ENCODE data around the gene CNN3.

CNN3 gene

DNA sequence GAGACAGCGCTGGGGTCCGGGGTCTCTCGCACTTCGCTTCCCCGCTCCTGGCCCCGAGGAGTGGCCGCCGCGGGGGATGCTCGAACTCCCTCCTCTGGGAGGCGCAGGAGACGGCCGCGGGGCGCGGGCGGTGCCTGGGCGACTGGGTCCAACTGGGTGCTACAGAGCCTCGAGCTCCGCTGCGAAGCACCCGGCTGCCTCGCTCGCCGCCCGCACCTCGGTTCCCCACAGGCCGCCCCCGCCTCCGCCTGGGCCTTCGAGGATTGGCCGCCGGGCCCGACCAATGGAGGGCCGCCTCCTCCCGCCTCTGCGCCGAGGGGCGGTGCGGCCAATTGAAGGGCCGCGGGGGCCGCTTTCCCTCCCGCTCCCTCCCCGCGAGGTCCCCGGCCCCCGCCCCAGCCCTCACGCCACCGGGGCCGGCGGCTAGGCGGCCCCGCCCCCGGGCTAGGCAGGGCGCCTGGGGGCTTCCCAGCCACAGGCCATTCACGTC is at the start of gene CNN3:
TSS of gene CNN3 (minus strand) at position 196 of the 490 bp plus-strand sequence. CDS start 216 bp downstream, outside the sequence.
- DNase-seq = peak; percentile 54

- no peak for DNase-seq
These were observed 47.9 kb upstream of the CNN3 start for GRCh38 chr1:94974824-94975223.

GRCh38 chr1:94974241-94974640 is 47.3 kb upstream of the CNN3 start:
- no peak for DNase-seq

- DNase-seq = no peak
These were observed 46.5 kb upstream of the CNN3 start for GRCh38 chr1:94973309-94973922.

DNA sequence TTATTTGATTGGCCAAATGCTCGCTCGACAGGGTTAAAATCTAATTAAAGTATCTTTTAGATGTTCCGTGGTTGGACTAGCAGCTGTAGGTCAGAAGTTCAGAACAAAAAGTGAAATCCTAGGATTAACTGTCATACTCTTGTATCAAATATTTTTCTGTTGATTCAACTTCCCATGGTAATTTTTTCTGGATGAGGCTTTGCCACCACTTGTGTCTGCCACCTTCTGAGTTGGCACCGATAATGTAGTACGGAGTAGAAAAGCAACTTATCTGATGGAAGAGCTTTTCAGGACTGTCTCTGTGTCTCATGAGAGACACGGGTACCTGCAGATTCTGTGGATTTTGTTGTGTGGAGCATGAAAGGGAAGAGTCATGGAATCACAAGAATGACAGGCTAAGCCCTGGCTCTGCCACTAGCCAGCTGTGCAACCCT is 44.6 kb upstream of the CNN3 start:
- no peak for DNase-seq

- DNase-seq = no peak
These were observed 43.9 kb upstream of the CNN3 start for GRCh38 chr1:94970783-94971182.

GRCh38 chr1:94969137-94969536 is 42.2 kb upstream of the CNN3 start:
- no peak for DNase-seq

DNA sequence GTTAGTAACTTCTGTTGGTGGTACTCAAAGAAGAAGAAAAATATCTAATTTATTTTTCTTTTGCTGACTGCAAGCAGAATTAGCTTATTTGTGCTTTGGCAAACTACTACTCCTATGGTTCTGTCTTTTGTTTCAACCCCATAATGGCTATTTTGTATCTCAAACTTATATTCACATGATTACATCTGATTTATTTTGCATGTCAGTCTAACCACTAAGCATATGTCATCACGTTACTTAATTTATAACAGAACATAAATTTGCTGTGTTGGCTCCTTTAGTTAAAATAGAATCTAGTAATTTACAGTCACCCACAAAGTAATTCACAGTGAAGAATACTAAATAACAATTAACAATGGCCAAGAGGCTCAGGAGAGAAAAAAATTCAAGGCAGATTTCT is 39.1 kb upstream of the CNN3 start:
- no peak for DNase-seq

DNA sequence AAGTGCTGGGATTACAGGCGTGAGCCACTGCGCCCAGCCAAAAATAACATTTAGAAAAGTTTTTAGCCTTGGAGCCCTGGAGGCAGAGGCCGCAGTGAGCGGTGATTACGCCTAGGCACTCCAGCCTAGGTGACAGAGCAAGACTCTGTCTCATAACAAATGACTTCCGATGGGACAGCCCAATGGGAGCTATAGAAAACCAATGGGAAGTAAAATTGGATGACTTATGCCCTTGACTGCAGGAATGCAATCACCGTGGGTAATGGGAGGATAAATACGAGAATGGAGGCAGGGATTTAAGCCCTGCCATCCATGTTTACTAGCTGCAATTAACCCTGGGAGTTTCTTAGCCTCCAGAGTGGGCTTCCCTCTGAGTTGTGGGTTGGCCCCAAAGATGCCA is 37.0 kb upstream of the CNN3 start:
- no peak for DNase-seq

DNA sequence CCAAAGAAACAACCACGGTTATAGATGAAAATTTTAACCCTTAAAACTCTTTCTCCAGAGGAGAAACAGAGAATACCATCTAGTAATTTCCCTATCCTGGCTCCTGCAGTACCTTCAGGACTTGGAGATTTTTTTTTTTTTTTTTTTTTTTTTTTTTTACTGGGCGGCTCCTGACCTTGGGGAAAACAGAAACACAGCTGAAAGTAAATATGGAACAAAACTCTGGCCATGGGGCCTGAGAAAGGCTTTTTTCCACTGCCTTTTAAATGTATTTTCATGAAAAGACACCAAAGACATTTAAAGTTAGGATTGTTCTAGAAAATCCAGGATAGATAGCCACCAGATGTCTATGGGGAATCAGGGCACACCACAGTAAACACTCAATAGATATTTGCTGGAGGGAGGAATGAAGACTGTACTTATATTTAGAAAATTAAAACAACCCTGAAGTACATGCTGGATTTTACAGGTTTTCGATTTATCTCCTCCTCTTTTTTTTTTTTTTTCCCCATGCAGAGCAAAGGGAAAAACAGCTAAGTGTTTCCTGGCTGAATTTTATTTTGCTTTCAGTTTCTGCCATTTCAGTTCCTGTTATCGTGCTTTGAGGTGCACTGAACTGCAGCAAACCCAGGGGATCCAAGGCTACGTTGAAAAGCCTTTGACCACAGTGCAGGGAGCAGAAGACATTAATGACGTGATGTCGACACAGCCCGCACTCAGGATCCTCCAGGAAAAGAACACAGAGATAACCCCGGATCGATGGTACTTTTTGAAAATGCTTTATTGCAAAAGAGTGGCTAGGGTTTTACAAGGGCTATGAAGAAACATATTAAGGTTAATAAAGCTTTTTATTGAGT is 35.7 kb upstream of the CNN3 start:
- DNase-seq = no peak

DNA sequence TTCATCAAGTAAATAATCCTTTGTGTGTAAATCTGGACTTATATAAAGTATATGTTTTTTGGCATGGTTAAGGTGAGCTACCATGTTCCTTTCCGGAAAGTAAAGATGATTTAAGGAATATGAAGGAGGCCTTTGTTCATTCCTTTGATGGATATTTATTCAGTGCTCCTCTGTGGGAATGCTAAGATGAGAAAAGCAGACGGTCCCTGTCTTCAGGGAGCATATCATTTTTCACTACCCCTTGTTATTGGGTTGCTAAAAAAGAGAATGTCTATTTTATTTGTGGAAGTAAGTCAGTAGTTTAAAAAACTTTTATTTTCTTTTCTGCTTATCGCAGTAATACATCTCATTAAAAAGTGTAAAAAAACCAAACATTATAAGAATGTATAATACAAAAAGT is 35.1 kb upstream of the CNN3 start:
- no peak for DNase-seq

GRCh38 chr1:94961582-94961981 is 34.7 kb upstream of the CNN3 start:
- DNase-seq = no peak

DNA sequence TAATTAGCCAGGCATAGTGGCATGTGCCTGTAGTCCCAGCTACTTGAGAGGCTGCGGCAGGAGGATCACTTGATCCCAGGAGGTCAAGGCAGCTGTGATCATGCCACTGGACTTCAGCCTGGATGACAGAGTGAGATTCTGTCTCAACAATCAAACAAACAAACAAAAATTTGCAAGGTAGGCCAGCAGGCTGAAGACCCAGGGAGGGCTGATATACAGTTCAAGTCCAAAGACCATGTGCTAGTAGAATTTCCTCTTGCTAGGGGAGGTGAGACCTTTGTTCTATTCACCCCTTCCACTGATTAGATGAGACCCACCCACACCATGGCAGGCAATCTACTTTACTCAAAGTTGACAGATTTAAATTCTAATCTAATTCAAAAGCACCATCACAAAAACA is 31.2 kb upstream of the CNN3 start:
- DNase-seq = no peak

DNA sequence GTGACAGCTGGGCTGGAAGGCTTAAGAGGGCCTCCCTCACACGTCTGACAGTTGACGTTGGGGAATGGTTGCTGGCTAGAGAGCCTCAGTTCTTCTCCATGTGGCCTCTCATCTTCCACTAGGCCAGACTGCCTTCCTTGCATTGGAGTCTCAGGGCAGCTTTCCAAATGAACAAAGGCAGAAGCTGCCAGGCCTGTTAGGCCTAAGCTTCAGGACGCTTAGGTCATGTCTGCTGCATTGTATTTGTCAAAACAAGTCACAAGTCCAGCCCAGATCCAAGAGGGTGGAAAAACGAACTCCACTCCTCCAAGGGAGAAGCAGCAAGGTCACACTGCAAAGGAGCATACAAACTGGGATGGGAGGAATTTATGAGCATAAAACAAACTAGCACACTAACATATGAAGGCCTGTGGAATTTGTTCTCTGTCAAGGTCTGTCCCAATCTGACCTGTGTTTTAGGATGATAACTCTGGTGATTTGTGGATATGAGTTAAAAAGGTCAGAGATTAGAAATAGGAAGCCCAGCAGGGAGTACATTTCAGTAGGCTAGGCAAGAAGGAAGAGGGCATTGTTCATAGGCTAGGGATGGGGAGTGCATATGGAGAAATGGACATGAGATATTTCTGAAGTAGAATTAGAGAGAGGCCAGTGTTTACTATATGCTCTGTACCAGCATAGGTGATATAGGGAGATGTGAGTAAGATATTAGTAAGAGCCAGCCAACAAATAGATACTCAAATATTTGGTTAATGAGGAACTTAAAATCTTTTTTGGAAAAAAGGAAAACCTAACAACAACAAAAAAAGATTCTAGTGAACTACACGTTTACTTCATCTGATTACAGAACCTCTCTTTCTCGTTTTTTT is 29.1 kb upstream of the CNN3 start:
- no peak for DNase-seq

DNA sequence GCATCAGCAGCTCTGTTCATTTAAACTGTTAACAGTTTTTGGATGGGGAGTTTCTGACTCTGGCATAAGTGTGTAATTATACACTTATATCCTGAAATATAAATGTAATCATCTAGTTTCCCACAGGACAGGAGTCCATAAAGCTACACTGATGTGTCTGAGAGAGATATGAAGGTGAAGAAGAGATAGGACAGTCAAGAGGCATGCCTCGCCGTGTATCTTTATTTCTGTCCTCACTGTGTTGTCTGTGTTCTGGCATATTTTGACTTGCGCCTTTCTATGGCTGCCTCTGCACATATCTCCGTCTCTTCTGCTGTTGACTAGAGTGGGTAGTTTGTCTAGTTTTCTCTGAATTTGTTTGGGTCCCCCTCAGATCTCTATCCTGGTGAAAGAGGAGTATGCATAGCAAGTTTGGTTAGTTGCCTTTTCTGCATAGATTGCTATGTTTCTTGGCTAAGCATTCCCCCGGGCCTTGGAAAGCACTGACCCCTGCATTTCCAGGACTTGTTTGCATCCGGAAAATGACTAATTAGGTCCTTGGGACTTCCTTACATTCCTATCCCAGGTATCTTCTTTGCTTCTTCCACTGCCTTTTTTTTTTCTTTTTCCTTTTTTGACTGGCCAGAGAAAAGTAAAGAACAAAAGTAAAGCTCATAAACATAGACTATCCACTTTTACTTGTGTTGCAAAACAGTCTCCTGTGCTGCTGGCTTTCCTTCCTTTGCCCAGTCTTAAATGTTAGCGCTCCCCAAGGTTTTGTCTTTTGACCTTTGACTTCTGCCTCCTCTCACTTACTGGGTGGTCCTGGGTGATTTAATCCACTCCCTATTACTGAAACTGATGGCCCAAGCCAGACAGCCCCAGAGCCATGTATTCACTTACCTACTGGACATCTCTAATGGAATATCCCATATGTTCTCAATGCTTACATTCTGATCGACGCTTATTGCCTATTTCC is 27.6 kb upstream of the CNN3 start:
- DNase-seq = no peak

GRCh38 chr1:94953746-94954145 is 26.8 kb upstream of the CNN3 start:
- no peak for DNase-seq

GRCh38 chr1:94953107-94953506 is 26.2 kb upstream of the CNN3 start:
- no peak for DNase-seq

DNA sequence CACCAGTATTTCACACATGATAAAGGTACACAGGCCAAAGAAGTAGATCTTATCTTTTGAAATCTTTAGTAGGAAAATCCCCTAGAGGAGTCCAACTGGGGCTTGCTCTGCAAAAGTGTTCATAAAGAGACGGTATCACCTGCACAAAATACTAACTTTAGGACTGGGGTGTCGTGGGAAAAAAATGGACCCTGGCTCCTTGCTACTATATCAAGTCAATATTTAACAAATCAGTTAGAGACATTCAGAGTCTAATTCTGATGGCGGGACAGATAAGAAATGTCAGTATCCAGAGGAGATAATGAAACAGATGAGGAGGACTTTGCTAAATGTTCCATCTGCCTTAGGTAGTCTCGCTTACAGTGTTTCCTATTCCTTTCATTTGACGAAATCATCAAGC is 25.6 kb upstream of the CNN3 start:
- DNase-seq = no peak

DNA sequence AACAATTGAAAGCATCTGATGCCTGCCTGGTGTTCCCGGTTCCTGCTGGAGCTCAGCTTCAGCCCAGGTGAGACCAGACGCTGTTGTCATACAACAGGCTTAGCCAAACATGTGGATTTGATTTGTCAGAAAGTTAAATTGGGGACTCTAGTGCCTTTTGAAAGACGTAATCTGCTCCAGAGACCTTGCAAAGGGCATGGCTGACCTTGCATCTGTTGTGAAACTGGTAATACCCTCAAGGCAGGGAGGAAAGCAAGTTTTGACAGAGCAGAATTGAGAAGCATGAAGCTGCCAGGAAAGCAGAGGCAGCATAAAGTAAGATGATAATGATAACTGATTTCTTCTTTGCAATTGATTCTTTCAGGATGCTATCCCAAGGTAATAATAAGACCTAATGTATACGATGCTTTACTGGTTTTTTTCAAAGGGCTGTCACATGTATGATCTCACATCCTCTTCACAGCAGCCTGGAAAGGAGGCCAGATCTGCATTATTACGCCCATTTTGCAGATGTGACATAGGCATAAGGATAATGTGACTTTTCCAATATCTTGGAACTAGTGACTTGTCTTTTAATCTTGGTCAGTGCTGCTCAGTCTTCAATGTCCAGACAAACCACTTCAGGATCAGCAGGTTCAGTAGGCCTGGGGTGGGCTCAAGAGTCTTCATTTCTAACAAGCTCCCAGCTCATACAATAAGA is 24.7 kb upstream of the CNN3 start:
- no peak for DNase-seq

DNA sequence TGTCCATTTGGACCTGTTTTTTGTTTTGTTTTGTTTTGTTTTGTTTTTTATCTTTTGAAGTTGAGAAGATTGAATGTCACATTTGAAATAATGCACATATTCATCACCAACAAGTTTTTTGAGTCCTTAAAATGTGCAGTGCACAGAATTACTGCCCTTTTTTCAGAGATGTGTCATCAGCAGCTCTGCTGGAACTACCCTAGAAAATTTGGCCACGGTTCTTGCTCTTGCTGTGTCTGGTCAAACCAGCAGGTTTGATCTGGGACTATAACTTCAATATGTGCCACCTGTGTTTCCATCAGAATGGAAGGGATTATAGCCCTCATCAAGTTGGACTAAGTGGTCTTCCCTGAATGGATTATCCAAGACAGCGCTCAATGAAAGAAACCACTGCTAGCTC is 24.1 kb upstream of the CNN3 start:
- DNase-seq = no peak

All from stimulated activated naive CD4-positive, alpha-beta T cell treated with Interleukin-2 at 50 U/mL for 16 hours (primary cell).